Peyer's patch (tissue), 4 donors: ENCODE results near the gene KCNJ5. TPM values are rescaled to one million over a fixed set of nuclear protein-coding genes. Genes with fewer than 3 reads are reported as not detected.

ENCODE experiments used
- DNase-seq, 3 donors: peaks; one replicate each; pipeline ENCODE4 v3.0.0-alpha.2; 2017 to 2019
- H3K27ac ChIP-seq, 4 donors: fragments of 200-600 bp; sonication (generic); one replicate each; pipeline ENCODE4 v1.5.1; 2016 to 2019
- H3K27me3 ChIP-seq, 2 donors: fragments of 200-600 bp; sonication (generic); one replicate each; pipeline ENCODE4 v1.5.1; 2019
- H3K36me3 ChIP-seq, 3 donors: fragments of 200-600 bp; sonication (generic); one replicate each; pipeline ENCODE4 v1.5.1; 2016 to 2019
- H3K4me1 ChIP-seq, 4 donors: fragments of 200-600 bp; sonication (generic); one replicate each; pipeline ENCODE4 v1.5.1; 2016 to 2019
- H3K4me3 ChIP-seq, 4 donors: fragments of 200-600 bp; sonication (generic); 1 replicate in 3 of 4; 2 replicates in 1 of 4; pipeline ENCODE4 v1.5.1; 2016 to 2019; ENCODE audit warnings: mild to moderate bottlenecking in 1 of 4
- H3K9me3 ChIP-seq, 4 donors: fragments of 200-600 bp; sonication (generic); one replicate each; pipeline ENCODE4 v1.5.1; 2016 to 2019; ENCODE audit warnings: mild to moderate bottlenecking in 1 of 4
- POLR2A ChIP-seq, 2 donors: fragments of 450-650 bp; IDR thresholded peaks; one replicate each; pipeline ENCODE4 v1.5.1; 2017; ENCODE audit warnings: antibody characterized with exemption in 2 of 2, mild to moderate bottlenecking in 2 of 2, moderate library complexity in 2 of 2
- total RNA-seq, 4 donors: library from RNA; depleted of rRNA; stranded (reverse); fragments of >200 nt; gene quantifications; one replicate each; pipeline ENCODE4 v1.1.0, GENCODE V29; 2016
- TF ChIP-seq, protein P1 (sequence below), 6 experiments: fragments of 450-650 bp in 4 of 6; fragments of 200-600 bp in 2 of 6; sonication (generic) in 1 of 6; IDR thresholded peaks; one replicate each; pipeline ENCODE4 v1.5.1; 2017 to 2019; ENCODE audit warnings: antibody characterized with exemption in 6 of 6, mild to moderate bottlenecking in 3 of 6, moderate library complexity in 1 of 6

The KCNJ5 gene
- total RNA-seq, 4 donors from 2014 or later: 1.6 TPM; not detected in 3

DNA sequence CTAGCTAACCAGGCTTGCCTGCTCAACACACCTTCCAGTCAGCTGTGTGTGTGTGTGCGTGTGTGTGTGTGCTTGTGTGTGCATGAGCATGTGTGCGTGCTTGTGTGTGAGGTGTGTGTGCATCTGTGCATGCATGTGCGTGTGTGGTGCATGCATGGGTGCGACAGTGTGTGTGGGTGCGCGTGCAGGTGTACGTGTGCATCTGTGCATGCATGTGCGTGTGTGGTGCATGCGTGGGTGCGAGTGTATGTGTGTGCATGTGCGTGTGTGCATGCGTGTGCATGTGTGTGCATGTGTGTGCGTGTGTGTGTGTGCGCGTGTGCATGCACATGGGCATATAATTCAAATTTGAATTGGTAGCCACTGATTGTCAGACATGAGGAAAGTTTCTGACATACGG lies 62.0 kb downstream of the KCNJ5 start:
- DNase-seq: no peak
- Histone ChIP-seq H3K27me3 (no peaks in the 10 kb centered on the region), H3K27ac (no peak overlapping the region), H3K4me3 (no peak overlapping the region), H3K36me3 (no peaks in the 10 kb centered on the region), H3K4me1 (no peaks in the 10 kb centered on the region), H3K9me3 (no peaks in the 10 kb centered on the region)
- TF ChIP-seq, protein P1, sequence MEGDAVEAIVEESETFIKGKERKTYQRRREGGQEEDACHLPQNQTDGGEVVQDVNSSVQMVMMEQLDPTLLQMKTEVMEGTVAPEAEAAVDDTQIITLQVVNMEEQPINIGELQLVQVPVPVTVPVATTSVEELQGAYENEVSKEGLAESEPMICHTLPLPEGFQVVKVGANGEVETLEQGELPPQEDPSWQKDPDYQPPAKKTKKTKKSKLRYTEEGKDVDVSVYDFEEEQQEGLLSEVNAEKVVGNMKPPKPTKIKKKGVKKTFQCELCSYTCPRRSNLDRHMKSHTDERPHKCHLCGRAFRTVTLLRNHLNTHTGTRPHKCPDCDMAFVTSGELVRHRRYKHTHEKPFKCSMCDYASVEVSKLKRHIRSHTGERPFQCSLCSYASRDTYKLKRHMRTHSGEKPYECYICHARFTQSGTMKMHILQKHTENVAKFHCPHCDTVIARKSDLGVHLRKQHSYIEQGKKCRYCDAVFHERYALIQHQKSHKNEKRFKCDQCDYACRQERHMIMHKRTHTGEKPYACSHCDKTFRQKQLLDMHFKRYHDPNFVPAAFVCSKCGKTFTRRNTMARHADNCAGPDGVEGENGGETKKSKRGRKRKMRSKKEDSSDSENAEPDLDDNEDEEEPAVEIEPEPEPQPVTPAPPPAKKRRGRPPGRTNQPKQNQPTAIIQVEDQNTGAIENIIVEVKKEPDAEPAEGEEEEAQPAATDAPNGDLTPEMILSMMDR (IDR thresholded peaks at IDR 0.05): no peak
- no peak for TF ChIP-seq POLR2A (IDR thresholded peaks at IDR 0.05)

DNA sequence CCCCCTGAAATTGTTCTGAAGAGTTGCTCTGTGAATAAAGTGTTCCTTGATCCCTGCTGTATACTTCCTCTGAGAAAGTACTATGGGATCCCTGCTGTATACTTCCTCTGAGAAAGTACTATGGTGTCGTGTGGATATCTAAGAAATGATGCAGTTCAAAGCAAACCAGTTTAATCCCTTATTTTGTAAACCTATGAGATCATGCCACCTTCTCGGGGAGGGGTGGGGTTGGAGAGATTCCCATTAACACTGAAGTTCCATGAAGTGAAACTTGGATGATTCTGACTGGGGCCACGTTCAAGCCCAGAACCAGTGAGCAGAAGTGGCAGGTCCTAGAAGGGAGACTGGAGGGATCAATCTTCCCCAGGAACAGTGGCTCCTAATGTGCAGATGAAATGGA lies 64.5 kb downstream of the KCNJ5 start:
- Histone ChIP-seq H3K9me3 (no peaks in the 10 kb centered on the region), H3K36me3 (no peaks in the 10 kb centered on the region), H3K4me3 (no peak overlapping the region), H3K27ac (no peak overlapping the region), H3K4me1 (no peaks in the 10 kb centered on the region), H3K27me3 (no peaks in the 10 kb centered on the region)
- no peak for TF ChIP-seq POLR2A (IDR thresholded peaks at IDR 0.05)
- no peak for DNase-seq

DNA sequence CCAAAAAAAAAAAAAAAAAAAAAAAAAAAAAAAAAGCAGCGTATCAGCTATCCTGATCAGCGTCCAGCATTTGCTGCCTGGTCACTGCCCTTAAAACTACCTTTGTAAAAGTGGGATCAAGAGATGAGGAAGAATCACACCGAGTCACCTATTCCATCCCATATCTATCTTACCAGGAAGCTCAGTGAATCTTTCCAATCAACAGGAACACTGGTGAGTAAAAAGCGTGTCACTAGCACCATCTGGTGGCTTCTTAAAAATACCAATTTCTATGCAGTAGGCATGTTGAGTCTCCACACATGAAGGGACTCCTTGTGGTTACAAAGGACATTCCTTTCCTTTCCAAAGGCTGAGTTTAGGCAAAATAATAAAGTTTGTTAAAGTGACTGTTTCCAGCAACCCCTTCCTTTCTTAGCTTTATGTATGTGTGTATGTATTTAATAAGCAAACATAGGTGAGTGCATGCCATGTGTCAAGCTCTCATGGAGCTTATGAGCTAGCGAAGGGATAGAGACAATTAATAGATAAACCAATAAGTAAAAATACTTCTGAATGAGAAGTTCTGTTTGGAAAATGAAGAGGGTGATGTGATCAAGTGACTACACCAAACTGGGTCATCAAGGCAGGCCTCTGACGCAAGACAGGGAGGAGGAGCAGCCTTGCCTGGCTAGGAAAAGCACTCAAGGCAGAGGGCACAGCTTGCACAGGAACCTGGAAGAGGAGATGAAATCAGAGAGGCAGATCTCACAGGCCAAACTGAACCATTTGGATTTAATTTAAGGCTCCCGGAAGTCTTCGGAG lies 65.4 kb downstream of the KCNJ5 start:
- DNase-seq: peak in 1 of 3 donors; percentile 64

DNA sequence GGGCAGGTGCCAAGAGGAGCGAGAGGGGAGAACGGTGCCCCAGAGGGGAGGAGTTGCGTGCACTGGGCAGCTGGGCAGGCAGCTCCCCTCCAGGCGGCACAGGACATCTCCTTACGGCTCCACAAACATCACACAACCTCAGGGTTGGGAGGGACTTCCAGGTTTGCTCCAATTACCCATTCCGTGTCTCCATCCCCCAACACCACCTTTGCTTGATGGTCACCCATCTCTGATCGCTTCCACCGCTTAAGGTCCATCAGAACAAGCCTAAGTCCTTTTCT lies 66.0 kb downstream of the KCNJ5 start:
- Histone ChIP-seq H3K27me3 (no peaks in the 10 kb centered on the region), H3K4me3 (no peak overlapping the region), H3K9me3 (no peaks in the 10 kb centered on the region), H3K4me1 (no peaks in the 10 kb centered on the region), H3K36me3 (no peaks in the 10 kb centered on the region), H3K27ac (no peak overlapping the region)
- DNase-seq: no peak
- TF ChIP-seq, protein P1 (IDR thresholded peaks at IDR 0.05): no peak
- TF ChIP-seq POLR2A (IDR thresholded peaks at IDR 0.05): no peak

More for the DNA sequence above, 65.4 kb downstream of the KCNJ5 start:
- Histone ChIP-seq H3K36me3 (no peaks in the 10 kb centered on the region), H3K27me3 (no peaks in the 10 kb centered on the region), H3K4me1 (no peaks in the 10 kb centered on the region), H3K4me3 (no peak overlapping the region), H3K27ac (no peak overlapping the region), H3K9me3 (no peaks in the 10 kb centered on the region)
- no peak for TF ChIP-seq POLR2A (IDR thresholded peaks at IDR 0.05)
- TF ChIP-seq, protein P1 (IDR thresholded peaks at IDR 0.05): peak; percentile 26 to 91 (median 74)

DNA sequence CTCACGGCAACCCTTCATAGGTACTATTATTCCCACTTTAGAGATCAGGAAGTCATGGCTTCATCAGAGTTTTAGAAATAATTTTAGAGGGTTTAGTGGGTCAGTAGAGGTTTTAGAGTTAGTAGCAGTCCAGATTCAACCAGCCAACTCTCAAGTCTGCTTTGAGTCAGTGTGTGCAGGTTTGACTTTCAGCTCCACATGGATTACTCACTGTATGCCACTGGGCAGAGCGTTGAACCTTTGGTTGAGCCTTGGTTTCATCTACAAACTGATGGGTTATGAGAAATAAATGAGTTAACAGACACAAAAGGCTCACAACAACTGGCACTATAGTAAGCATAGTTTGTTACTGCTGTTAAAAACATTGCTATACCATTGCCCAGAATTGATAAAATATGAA lies 70.5 kb downstream of the KCNJ5 start:
- no peak overlapping the region for H3K4me3 ChIP-seq
- H3K27ac ChIP-seq: no peak overlapping the region
- H3K4me1 ChIP-seq: no peaks in the 10 kb centered on the region
- H3K27me3 ChIP-seq: no peaks in the 10 kb centered on the region
- TF ChIP-seq, protein P1 (IDR thresholded peaks at IDR 0.05): no peak
- TF ChIP-seq POLR2A (IDR thresholded peaks at IDR 0.05): no peak
- H3K9me3 ChIP-seq: no peaks in the 10 kb centered on the region
- no peak for DNase-seq
- peaks cover 0 to 13% (median 0%) of the 10 kb centered on the region in 3 donors for H3K36me3 ChIP-seq

DNA sequence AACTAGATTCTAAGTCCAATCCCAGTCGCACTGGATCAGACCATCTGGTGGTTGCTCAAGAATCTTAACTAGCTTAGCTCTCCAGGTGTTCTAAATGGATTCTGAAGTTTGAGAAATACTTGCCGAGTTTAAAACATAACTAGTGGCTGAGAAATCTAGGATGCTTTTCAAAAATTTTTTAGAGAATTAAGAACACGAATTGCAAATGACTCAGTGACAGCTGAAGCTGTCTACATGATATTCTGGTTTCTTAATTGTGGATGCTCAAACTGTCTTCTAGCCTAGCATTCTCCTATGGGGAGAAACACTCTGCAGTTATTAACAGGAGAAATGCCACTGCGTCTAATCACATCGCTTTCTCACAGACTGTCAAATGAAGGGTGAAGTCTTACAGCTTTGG lies 71.7 kb downstream of the KCNJ5 start:
- no peaks in the 10 kb centered on the region for H3K9me3 ChIP-seq
- H3K27ac ChIP-seq: no peak overlapping the region
- H3K27me3 ChIP-seq: no peaks in the 10 kb centered on the region
- DNase-seq: no peak
- no peak overlapping the region for H3K4me3 ChIP-seq
- peaks cover 0 to 13% (median 0%) of the 10 kb centered on the region in 3 donors for H3K36me3 ChIP-seq
- TF ChIP-seq POLR2A (IDR thresholded peaks at IDR 0.05): no peak
- TF ChIP-seq, protein P1 (IDR thresholded peaks at IDR 0.05): no peak
- H3K4me1 ChIP-seq: no peaks in the 10 kb centered on the region
